ENCODE data around the gene ESYT1. TPM values are rescaled to one million over a fixed set of nuclear protein-coding genes. Genes with fewer than 3 reads are reported as not detected.
A peak's percentile ranks its signal among the peaks of the same experiment; 100 is the strongest.
"Not testable (repeated sequence)": the region's sequence is repeated elsewhere in the genome, so short reads cannot be mapped to it uniquely, and the experiment has no call there.

ESYT1 gene
- polyA plus RNA-seq, 3 donors, result 79.5 to 86.3 (median 81.9) TPM

DNA sequence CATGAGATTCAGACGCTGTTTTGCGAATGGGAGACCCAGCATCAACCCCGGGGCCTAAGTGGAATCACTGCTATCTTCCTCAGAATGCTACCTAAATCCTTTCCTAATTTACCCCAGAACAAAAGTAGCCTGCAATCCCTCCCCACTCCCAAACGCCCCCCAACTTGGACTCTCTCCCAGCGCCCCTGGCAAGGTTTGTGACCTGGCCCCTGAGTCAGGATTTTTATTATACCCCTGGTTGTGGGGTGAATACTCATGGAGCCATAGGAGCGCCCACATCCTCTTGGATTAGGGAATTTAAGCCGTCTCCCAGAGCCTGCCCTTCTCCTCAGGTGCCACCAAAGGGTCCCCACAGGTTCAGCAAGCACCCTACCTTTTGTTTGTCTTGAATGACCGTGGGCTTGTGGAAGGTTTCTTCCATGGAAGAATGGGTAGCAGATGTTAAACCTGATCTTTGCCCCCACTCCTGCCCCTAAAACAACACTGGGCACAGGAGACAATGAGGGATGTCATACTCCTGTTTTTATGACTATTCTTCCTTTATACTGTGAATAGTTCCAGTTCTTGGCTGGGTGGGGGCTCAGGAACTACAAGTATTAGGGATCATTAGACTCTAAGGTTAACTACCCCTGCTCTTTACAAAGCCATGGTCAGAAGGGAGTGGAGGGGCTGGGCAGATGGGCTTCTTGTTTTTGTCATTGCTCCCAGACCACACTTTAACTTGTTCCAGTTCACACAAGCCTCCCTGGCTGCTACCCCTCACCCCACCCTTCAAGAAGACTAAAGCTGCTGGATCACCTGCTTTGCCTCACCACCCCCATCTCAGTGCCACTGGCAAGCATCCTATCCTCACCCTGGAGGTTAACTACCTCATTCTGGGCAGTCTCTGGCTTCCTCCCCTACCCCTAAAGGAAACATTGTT is 24.9 kb downstream of the ESYT1 start:
- DNase-seq, result no peak

DNA sequence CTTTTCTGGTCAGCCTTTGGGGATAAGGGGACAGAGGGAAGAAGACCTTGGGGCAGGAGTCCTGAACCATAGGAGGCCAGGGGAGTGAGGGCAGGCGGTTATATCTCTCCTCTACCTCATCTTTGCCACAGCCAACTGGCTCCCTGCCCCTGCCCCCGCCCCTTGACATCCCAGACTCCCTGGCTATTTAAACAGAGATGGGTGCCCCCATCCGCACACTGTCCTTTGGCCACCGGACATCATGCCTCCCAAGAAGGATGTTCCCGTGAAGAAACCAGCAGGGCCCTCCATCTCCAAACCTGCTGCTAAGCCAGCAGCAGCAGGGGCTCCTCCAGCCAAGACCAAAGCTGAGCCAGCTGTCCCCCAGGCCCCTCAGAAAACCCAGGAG is 25.6 kb downstream of the ESYT1 start:
- DNase-seq, result no peak

DNA sequence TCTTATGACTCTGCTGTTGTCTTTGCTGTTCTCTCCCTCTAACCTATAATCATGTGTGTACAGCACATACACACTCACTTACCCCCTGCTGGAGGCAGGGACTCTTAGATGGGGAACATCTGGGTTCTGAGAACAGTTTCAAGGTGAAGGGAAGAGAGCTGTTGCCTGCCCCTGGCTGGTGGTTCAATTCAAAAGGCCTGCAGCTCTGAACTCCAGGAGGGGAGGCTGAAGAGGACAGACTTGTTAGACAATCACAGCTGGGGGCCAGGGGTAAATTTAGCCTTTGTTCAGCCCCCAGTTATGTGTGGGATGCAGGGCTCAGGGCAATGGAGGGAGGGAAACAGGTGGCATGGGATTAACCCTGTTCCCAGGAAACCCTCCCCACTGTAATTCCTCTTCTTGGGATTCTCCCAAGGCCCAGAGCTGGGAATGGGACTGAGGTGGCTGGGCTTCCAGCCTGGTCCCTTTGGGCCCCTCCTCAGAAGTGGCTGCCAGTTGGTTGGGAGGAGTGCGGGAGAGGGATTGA is 26.2 kb downstream of the ESYT1 start:
- no peak for DNase-seq

- DNase-seq, result no peak
These were observed 26.8 kb downstream of the ESYT1 start for GRCh38 chr12:56154818-56155217.

DNA sequence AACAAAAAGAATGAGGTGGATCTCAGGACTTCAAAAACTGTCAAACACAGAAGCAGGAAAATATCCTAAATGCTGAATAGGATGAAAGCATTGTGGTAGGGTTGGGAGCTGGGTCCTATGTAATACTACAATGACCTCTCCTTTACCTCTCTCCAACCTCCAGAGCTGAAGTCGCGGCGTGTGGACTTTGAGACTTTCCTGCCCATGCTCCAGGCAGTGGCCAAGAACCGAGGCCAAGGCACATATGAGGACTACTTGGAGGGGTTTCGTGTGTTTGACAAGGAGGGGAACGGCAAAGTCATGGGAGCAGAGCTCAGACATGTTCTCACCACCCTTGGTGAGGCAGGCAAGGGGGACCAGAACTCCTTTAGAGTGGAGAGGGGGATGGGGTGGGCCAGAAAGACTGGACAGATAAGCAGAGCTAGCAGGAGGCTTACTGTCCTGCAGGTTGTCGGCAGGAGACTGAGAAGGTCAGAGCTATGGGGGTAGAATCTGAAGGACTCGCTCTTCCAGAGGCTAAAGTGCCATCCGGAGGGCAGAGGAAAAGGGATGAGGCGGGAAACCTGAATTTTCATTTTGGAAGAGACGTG is 27.3 kb downstream of the ESYT1 start:
- DNase-seq, result no peak

- not testable (repeated sequence) for DNase-seq
These were observed 28.6 kb downstream of the ESYT1 start for GRCh38 chr12:56156464-56157200.

GRCh38 chr12:56157201-56158028 is 29.3 kb downstream of the ESYT1 start:
- DNase-seq, result peak; percentile 94

- peak; percentile 99 for DNase-seq
These were observed 30.2 kb downstream of the ESYT1 start, which contains the start of gene MYL6 for GRCh38 chr12:56158029-56158925. Gene MYL6 (plus strand): TSS chr12:56158359. CDS start chr12:56158402, 43 bp downstream.

DNA sequence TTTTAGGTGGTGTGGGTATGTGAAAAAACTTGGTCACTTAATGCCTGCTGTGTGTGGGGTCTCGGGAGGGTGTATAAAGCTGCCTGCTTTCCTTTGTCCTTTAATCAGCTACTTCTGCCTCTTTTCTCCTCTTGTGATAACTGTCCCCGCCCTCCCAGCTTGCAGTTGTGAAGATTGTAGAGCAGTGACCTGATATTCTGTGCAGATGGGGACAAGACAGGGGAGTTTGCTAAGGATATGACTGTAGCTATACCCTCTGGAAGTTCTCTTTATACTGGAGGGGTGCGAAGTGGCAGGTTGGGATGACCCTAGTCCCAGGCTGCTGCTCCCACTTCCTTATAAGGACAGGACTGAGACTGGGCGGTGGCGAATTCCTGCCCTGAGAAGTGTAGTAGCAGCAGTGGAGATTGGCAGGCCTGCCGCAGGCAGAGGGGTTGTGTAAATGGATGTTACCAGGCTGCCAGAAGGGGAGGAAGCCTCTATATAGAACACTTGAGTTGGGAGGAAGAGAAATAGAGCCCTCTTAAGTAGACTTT is 30.9 kb downstream of the ESYT1 start:
- DNase-seq, result peak; percentile 58

- no peak for DNase-seq
These were observed 31.6 kb downstream of the ESYT1 start for GRCh38 chr12:56159482-56160192.

DNA sequence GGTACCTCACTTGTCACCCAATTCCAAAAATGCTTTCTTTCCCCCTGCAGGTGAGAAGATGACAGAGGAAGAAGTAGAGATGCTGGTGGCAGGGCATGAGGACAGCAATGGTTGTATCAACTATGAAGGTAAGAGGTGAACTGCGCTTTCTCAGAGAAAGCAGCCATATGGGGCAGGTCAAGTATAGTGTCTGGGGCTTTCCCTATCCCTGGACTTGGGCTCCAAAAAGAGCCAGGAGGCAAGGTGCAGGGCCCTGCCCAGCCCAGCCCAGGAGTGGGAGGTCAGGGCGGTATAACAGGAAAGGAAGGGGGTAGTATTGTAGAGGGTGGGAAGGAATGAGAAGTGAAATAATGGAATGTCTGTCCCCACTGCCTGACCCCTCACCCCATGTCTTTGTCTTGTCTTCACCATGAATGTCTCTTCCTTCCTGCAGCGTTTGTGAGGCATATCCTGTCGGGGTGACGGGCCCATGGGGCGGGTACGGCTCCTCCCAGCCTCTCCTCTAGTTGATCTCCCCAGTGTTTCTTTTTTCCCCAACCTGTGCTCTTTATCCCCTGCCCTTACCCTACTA is 32.2 kb downstream of the ESYT1 start:
- no peak for DNase-seq

GRCh38 chr12:56160894-56161689 is 33.0 kb downstream of the ESYT1 start:
- DNase-seq, result no peak

DNA sequence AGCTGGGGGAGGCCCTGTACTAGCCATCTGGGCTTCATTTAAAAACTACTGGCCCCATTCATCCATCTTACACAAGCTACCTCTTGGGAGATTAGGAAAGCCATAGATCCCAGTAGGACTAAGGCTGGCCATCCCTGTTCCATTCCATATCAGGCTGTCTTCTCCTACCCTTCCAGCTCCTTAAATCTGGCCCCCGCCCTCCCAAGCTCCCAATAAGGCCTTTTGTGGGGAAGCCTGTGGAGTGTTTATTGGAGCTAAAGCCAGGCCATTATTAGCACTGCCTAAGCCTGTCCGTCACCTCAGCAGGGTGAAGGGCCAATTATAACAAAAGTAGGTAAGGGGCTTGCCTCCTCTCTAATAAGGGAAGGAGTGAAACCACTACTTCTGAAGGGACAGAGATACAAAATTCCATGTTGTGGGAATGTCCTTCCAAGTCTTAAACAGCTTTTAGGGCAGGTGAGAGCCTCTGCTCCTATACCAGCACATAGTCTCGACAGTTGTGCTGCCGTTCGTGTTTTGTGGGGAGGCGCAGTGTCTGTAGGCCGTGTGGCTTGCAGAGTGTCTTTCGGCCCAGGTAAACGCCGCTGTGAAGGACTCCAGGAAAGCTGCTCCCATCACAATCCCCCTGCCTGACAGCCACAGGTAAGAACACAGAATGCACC is 33.8 kb downstream of the ESYT1 start:
- DNase-seq, result no peak

DNA sequence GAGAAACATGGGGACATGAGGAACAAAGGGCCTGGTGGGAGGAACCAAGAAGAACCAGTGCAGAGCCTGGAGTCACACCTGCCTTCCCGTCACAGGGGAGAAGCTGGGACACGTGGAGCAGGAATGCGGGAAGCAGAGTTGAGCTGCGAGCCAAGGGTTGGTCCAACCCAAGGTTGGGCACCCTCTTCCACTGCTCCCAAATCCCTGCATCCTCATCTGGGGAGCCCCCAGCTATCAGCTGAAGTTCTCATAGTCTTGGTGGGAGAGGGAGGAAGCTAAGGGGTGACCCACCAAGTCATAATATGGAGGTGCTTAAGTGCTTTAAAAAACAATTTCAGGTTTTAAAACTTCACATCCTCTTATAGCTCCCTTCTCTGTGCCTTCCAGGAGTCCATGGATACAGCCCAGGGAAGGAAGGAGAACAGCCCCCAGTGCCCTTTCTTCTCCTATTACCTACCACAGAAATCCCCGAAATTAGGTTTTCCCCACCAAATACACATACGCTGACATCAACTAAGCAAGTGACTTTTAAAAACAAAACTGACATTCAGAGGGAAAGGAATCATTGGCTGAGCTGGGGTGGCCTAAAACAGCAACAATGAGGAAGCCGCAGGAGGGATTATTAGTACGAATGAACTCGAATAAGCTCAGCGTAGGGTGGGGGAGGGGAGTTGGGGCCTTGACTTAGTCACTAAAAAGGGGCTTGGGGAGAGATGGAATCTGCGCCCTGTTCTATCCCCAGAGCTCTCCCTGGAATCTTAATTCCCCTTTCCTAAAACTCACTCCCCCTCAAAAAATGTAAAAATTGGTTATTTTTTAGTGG is 34.6 kb downstream of the ESYT1 start:
- DNase-seq, result no peak

GRCh38 chr12:56163533-56164344 is 35.7 kb downstream of the ESYT1 start:
- DNase-seq, result no peak

DNA sequence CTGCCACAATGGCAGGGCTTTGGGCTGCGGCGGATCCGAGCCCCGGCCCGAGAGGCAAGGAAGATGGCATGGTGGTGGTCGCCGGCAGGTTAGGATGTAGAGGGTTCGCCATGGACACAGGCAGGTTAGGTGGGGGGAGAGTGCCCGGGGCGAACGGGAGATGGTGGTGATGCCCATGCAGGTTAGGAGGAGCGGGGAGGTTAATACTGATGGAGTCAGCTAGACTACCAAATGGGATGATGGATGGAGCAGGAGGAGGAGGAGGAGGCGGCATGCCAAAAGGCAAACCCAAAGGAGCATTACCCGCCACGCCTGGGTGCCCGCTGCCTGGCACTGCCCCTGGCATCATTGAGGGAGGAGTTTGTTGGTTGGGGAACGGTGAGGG is 36.3 kb downstream of the ESYT1 start:
- no peak for DNase-seq
